DND-41 (cell line): ENCODE measurements around the gene TXNRD1.
"Not testable (repeated sequence)": the region's sequence is repeated elsewhere in the genome, so short reads cannot be mapped to it uniquely, and the experiment has no call there.

Source experiments
- CTCF ChIP-seq: IDR thresholded peaks from 2 replicates; pipeline ENCODE4 v1.5.1; 2012; ENCODE audit warnings: borderline replicate concordance, low read length, moderate library complexity, mild to moderate bottlenecking; ENCODE audit not compliant: poor library complexity, severe bottlenecking; ENCODE audit errors: extremely low read depth
- EZH2 ChIP-seq: IDR thresholded peaks from 3 replicates; pipeline ENCODE4 v1.6.1; 2012; ENCODE audit warnings: borderline replicate concordance, low read depth, mild to moderate bottlenecking, moderate library complexity, low read length, inconsistent platforms; ENCODE audit not compliant: severe bottlenecking

- not testable (repeated sequence) for TF ChIP-seq CTCF, EZH2
Observed at GRCh38 chr12:104394086-104394485, 178.5 kb downstream of the TXNRD1 start.
